ENCODE data around the gene H3-3A.

GRCh38 chr1:226059709-226060108 lies 2.8 kb upstream of the H3-3A start:
- TF ChIP-seq CTCF (IDR thresholded peaks at IDR 0.05), result no peak
- no peak for TF ChIP-seq POLR2A (IDR thresholded peaks at IDR 0.05)

Measured in upper lobe of left lung (tissue), 4 donors.